ENCODE data around the gene PRDM16.

Gene PRDM16

DNA sequence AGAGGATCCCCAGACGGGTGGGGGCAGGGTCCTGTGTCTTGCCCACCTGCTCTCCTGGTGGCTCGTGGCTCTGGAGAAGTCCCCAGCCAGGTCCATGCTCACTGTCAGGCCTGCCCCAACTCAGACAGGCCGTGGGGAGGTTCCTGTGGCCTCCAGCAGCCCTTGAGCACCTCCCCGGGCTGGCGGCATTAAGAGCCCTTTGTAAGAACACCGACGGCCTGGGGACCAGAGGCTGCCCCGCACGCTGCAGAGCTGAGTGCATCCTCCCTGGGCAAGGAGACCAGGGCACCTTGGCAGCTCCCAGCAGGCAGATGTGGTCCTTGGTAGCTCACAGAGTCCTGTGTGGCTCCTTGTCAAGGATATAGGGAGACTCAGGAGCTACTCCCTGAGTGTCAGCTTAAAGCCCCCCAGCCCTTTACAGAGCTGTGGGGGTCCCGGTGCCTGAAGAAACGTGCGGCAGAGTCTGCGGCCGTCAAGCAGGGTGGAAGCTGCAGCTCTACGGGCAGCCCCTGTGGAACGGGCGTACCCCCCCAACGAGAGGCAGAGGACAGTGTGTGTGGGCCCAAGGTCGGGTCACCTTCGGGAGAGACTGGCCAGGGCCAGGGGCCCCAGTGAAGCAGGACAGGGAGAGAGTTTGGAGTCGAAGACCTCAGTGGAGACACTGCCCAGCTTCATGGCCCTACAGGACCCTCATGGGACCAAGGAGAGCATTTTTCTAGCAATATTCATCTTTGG lies 118.6 kb downstream of the PRDM16 start:
- no peak overlapping the region for H2AFZ ChIP-seq (ENCODE audit: low read length)
- H3K27me3 ChIP-seq (replicated peaks; ENCODE audit: insufficient read depth, low read length) = peaks cover 100% of the 10 kb centered on the region
- H3K4me1 ChIP-seq (ENCODE audit: low read length) = no peaks in the 10 kb centered on the region
- H3K4me3 ChIP-seq (ENCODE audit: low read length) = no peak overlapping the region
- no peak overlapping the region for H3K9ac ChIP-seq (ENCODE audit: low read length)
- H3K36me3 ChIP-seq (replicated peaks; ENCODE audit: insufficient read depth, low read length) = no peaks in the 10 kb centered on the region
- no peaks in the 10 kb centered on the region for H3K79me2 ChIP-seq (ENCODE audit: low read length)
- no peaks in the 10 kb centered on the region for H3F3A ChIP-seq (ENCODE audit: insufficient read depth, low read length)
- no peaks in the 10 kb centered on the region for H3K9me3 ChIP-seq (replicated peaks; ENCODE audit: insufficient read depth, low read length)
- no peak overlapping the region for H3K27ac ChIP-seq (ENCODE audit: low read length)
- H4K20me1 ChIP-seq (ENCODE audit: insufficient read depth, low read length) = no peaks in the 10 kb centered on the region
- TF ChIP-seq, protein P1, sequence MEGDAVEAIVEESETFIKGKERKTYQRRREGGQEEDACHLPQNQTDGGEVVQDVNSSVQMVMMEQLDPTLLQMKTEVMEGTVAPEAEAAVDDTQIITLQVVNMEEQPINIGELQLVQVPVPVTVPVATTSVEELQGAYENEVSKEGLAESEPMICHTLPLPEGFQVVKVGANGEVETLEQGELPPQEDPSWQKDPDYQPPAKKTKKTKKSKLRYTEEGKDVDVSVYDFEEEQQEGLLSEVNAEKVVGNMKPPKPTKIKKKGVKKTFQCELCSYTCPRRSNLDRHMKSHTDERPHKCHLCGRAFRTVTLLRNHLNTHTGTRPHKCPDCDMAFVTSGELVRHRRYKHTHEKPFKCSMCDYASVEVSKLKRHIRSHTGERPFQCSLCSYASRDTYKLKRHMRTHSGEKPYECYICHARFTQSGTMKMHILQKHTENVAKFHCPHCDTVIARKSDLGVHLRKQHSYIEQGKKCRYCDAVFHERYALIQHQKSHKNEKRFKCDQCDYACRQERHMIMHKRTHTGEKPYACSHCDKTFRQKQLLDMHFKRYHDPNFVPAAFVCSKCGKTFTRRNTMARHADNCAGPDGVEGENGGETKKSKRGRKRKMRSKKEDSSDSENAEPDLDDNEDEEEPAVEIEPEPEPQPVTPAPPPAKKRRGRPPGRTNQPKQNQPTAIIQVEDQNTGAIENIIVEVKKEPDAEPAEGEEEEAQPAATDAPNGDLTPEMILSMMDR (IDR thresholded peaks at IDR 0.05; ENCODE audit: low read length) = no peak
- TF ChIP-seq EZH2phosphoT487 (IDR thresholded peaks at IDR 0.05; ENCODE audit: low read length) (no peak), EZH2 (optimal IDR thresholded peaks at IDR 0.05; ENCODE audit: low read depth, low read length) (no peak)
- H3K4me2 ChIP-seq (ENCODE audit: low read depth, low read length) = no peak overlapping the region
- no peak for DNase-seq
- no peaks in the 10 kb centered on the region for H3K9me2 ChIP-seq (replicated peaks; ENCODE audit: insufficient read depth, low read length)

DNA sequence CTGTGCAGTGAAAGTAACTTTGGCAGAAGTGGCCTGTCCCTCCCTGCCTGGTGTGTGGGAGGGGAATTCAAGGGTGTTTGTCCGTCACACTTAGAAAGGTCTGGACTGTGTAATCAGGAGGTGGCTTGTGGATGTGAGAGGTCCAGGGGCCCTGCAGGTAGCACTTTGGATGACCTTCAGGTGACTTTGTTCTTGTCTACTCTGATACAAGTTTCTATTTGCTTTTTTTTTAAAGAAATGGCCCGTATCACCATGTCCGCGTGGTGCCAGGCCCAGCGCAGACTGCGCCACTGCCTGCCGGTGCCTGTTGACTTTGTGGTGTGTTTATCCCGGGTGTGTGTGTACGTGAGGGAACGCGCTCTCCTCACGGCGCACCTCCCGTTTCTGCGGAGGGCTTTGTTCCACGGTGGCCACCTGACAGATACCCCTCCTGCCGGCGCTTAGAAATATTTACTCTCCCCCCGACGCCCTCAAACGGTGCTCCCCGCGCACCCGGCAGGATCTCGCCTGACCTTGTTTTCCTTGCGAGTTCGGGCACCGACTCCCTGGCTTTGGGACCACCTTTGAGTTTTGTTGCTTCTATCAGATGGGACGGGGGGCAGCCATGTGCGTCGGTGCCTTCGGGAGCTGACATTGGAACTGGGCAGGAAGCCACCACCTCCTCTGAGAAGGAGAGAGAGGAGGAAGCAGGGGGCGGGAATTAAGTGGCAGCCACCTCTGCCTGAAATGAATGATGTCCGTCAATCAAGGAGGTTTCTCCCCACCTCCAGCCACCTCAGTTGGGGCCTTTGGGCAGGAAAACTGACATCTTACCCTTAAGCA lies 119.4 kb downstream of the PRDM16 start:
- Histone ChIP-seq H3K4me1 (ENCODE audit: low read length) (no peaks in the 10 kb centered on the region), H3K4me3 (ENCODE audit: low read length) (no peak overlapping the region), H4K20me1 (ENCODE audit: insufficient read depth, low read length) (no peaks in the 10 kb centered on the region), H3K36me3 (replicated peaks; ENCODE audit: insufficient read depth, low read length) (no peaks in the 10 kb centered on the region), H3K9me3 (replicated peaks; ENCODE audit: insufficient read depth, low read length) (no peaks in the 10 kb centered on the region), H3K9ac (ENCODE audit: low read length) (no peak overlapping the region), H3K4me2 (ENCODE audit: low read depth, low read length) (no peak overlapping the region), H3F3A (ENCODE audit: insufficient read depth, low read length) (no peaks in the 10 kb centered on the region), H3K9me2 (replicated peaks; ENCODE audit: insufficient read depth, low read length) (no peaks in the 10 kb centered on the region), H3K27ac (ENCODE audit: low read length) (no peak overlapping the region), H3K79me2 (ENCODE audit: low read length) (no peaks in the 10 kb centered on the region), H3K27me3 (replicated peaks; ENCODE audit: insufficient read depth, low read length) (peaks cover 100% of the 10 kb centered on the region), H2AFZ (ENCODE audit: low read length) (no peak overlapping the region)
- TF ChIP-seq EZH2phosphoT487 (IDR thresholded peaks at IDR 0.05; ENCODE audit: low read length) = no peak
- TF ChIP-seq, protein P1 (IDR thresholded peaks at IDR 0.05; ENCODE audit: low read length) = no peak
- no peak for DNase-seq

DNA sequence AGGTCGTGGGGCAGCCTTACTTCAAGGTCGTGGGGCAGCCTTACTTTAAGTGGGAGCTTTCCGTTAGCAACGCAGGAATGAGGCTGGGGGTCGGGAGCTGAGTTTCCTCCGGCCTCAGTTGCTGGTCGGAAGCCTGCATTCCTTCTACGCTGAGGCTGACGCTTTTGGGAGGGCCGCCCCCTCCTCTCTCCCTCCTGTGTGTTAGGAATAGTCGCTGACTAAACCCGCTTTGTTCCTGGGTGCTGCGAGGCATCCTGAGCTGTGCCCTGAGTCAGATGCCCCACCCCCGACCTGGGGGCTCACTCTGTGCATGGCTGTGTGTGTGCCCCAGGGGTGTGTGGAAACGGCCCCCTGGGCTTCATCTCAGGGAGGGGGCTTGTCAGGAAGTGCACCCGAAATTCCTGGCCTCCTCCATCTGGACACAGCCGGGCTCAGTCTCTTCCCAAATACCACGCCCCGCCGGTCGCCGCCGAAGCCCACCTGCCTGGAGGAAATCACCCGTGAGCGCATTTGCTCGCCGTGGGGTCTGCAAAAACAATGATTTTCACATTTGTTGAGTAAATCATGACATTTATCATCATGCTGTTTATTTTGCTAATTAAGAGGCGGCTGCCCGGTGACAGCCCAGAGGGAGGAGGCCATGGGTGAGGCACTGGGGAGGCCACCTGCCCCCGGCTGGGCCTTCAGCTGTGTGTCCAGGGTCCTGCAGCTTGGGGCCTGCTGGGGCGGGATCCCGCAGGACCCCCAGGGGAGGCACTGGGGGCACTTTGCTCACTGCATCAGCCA lies 121.4 kb downstream of the PRDM16 start:
- H3K9ac ChIP-seq (ENCODE audit: low read length) = no peak overlapping the region
- no peak overlapping the region for H3K27ac ChIP-seq (ENCODE audit: low read length)
- no peaks in the 10 kb centered on the region for H3K79me2 ChIP-seq (ENCODE audit: low read length)
- no peaks in the 10 kb centered on the region for H4K20me1 ChIP-seq (ENCODE audit: insufficient read depth, low read length)
- H3K27me3 ChIP-seq (replicated peaks; ENCODE audit: insufficient read depth, low read length) = peaks cover 98% of the 10 kb centered on the region
- TF ChIP-seq EZH2 (optimal IDR thresholded peaks at IDR 0.05; ENCODE audit: low read depth, low read length) (no peak), EZH2phosphoT487 (IDR thresholded peaks at IDR 0.05; ENCODE audit: low read length) (no peak)
- TF ChIP-seq, protein P1 (IDR thresholded peaks at IDR 0.05; ENCODE audit: low read length) = no peak
- no peaks in the 10 kb centered on the region for H3K9me3 ChIP-seq (replicated peaks; ENCODE audit: insufficient read depth, low read length)
- H3K36me3 ChIP-seq (replicated peaks; ENCODE audit: insufficient read depth, low read length) = no peaks in the 10 kb centered on the region
- no peaks in the 10 kb centered on the region for H3F3A ChIP-seq (ENCODE audit: insufficient read depth, low read length)
- H3K4me2 ChIP-seq (ENCODE audit: low read depth, low read length) = no peak overlapping the region
- DNase-seq = no peak
- H3K9me2 ChIP-seq (replicated peaks; ENCODE audit: insufficient read depth, low read length) = no peaks in the 10 kb centered on the region
- H3K4me1 ChIP-seq (ENCODE audit: low read length) = no peaks in the 10 kb centered on the region
- H2AFZ ChIP-seq (ENCODE audit: low read length) = no peak overlapping the region
- no peak overlapping the region for H3K4me3 ChIP-seq (ENCODE audit: low read length)
